ENCODE results near the gene SUGCT. TPM values are rescaled to one million over a fixed set of nuclear protein-coding genes. Genes with fewer than 3 reads are reported as not detected.

SUGCT gene
- total and polyA plus RNA-seq, 2 of the 8 experiments (the other 6 are each of a cell fraction or from before 2014, with no cell fraction given): 2.8 to 5.4 TPM

GRCh38 chr7:40138973-40139372, 4.2 kb downstream of the SUGCT start (continued):
- TF ChIP-seq CHD7 (IDR thresholded peaks at IDR 0.05; ENCODE audit: insufficient replicate concordance, low read length) (no peak), SIRT6 (IDR thresholded peaks at IDR 0.05; ENCODE audit: low read length) (no peak), CTBP2 (IDR thresholded peaks at IDR 0.05; ENCODE audit: borderline replicate concordance, insufficient read depth, insufficient read length, low read length) (no peak), EGR1 (IDR thresholded peaks at IDR 0.05; ENCODE audit: borderline replicate concordance, low read depth, low read length) (no peak), NANOG (IDR thresholded peaks at IDR 0.05; ENCODE audit: insufficient read depth, low read depth, low read length, poor library complexity, severe bottlenecking) (no peak), ZNF274 (IDR thresholded peaks at IDR 0.05; ENCODE audit: borderline replicate concordance, extremely low read depth, low read length) (no peak), EZH2 (IDR thresholded peaks at IDR 0.05; ENCODE audit: low read depth, low read length, severe bottlenecking) (no peak), TEAD4 (IDR thresholded peaks at IDR 0.05; ENCODE audit: low read depth, low read length) (no peak), SRF (IDR thresholded peaks at IDR 0.05; ENCODE audit: low read depth, low read length) (no peak), E2F6 (IDR thresholded peaks at IDR 0.05) (no peak), RXRA (IDR thresholded peaks at IDR 0.05; ENCODE audit: insufficient read depth, low read depth, low read length) (no peak)
